ENCODE data around the gene ERP27.
A peak's percentile ranks its signal among the peaks of the same experiment; 100 is the strongest.

Gene ERP27

GRCh38 chr12:14960548-14961465 lies 22.5 kb upstream of the ERP27 start:
- no CpG with 5 or more reads among the region's 13 CpGs for WGBS (ENCODE audit: extremely low coverage, insufficient coverage, insufficient read length)
- Histone ChIP-seq H2AFZ (ENCODE audit: insufficient read depth, low read length, poor library complexity) (no peak overlapping the region), H3K4me3 (ENCODE audit: low read depth, low read length) (no peak overlapping the region), H4K91ac (ENCODE audit: low read depth, low read length) (peak overlapping the region; percentile 72), H3K23ac (ENCODE audit: low read length) (no peak overlapping the region), H3K4me2 (ENCODE audit: low read length) (peak overlapping the region; percentile 45), H3K4me1 (ENCODE audit: control insufficient read depth in 1 of 2, insufficient read depth in 2 of 2, low read length in 2 of 2) (peaks cover 15 to 23% of the 10 kb centered on the region in 2 experiments), H3K36me3 (ENCODE audit: control insufficient read depth in 1 of 2, insufficient read depth in 2 of 2, low read length in 2 of 2) (no peaks in the 10 kb centered on the region), H2BK12ac (ENCODE audit: low read length) (peak overlapping the region; percentile 62), H3K27ac (ENCODE audit: low read depth, low read length) (peak overlapping the region; percentile 89), H3K18ac (ENCODE audit: low read length) (peak overlapping the region; percentile 73), H3K9ac (ENCODE audit: low read length) (no peak overlapping the region), H3K4ac (ENCODE audit: low read depth, low read length) (peak overlapping the region; percentile 42), H2BK5ac (ENCODE audit: low read depth, low read length, poor library complexity) (peak overlapping the region; percentile 80), H3K79me2 (ENCODE audit: control insufficient read depth, insufficient read depth, low read length, poor library complexity) (no peaks in the 10 kb centered on the region), H3K79me1 (ENCODE audit: low read length) (peaks cover 22% of the 10 kb centered on the region), H3K9me3 (ENCODE audit: insufficient read depth, low read depth, low read length) (no peaks in the 10 kb centered on the region), H4K12ac (ENCODE audit: low read depth, low read length) (peak overlapping the region; percentile 48), H3K27me3 (ENCODE audit: insufficient read depth, low read length) (no peaks in the 10 kb centered on the region), H2AK5ac (ENCODE audit: low read length) (no peak overlapping the region), H4K8ac (ENCODE audit: low read depth, low read length) (peak overlapping the region; percentile 71), H3K14ac (ENCODE audit: low read length) (no peak overlapping the region), H2BK120ac (ENCODE audit: insufficient read depth, low read length, poor library complexity) (peak overlapping the region; percentile 85)
- peak; percentile 73 to 78 for DNase-seq

DNA sequence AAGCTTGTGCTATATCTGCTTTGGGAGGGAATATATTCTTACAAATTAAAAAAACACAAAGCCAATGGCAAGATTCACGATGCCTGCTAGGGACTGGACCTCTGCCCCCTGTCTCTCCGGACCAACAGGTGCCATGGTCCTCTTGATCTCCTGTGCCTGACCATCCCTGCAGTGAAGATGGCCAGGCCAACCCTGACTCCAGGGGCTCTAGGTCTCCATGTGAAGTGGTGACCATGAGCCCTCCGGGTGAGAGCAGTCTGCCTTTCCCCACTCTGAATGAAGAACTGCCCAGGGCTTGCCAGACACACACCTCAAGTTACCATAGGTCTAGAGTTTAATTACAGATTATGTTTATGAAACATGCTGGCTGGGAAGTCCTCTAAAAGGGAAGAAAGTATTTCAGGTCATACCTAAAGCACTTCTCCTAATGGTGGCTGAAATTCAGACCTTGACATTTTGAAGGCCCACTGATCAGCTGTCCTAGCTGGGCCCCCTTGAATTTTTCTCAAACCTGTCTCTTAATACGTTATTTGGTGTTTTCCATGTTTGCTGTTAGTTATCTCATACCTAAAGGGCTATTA lies 21.7 kb upstream of the ERP27 start:
- Histone ChIP-seq H4K91ac (ENCODE audit: low read depth, low read length) (peak overlapping the region; percentile 84), H3K23ac (ENCODE audit: low read length) (no peak overlapping the region), H3K36me3 (ENCODE audit: control insufficient read depth in 1 of 2, insufficient read depth in 2 of 2, low read length in 2 of 2) (no peaks in the 10 kb centered on the region), H2BK120ac (ENCODE audit: insufficient read depth, low read length, poor library complexity) (peak overlapping the region; percentile 62), H3K4me1 (ENCODE audit: control insufficient read depth in 1 of 2, insufficient read depth in 2 of 2, low read length in 2 of 2) (peaks cover 15 to 23% of the 10 kb centered on the region in 2 experiments), H3K27ac (ENCODE audit: low read depth, low read length) (no peak overlapping the region), H2AK5ac (ENCODE audit: low read length) (peak overlapping the region; percentile 36), H3K18ac (ENCODE audit: low read length) (peak overlapping the region; percentile 48), H3K79me1 (ENCODE audit: low read length) (peaks cover 22% of the 10 kb centered on the region), H3K14ac (ENCODE audit: low read length) (peak overlapping the region; percentile 60), H3K4me3 (ENCODE audit: low read depth, low read length) (no peak overlapping the region), H2BK12ac (ENCODE audit: low read length) (peak overlapping the region; percentile 81), H4K8ac (ENCODE audit: low read depth, low read length) (no peak overlapping the region), H2AFZ (ENCODE audit: insufficient read depth, low read length, poor library complexity) (no peak overlapping the region), H3K9ac (ENCODE audit: low read length) (no peak overlapping the region), H3K27me3 (ENCODE audit: insufficient read depth, low read length) (no peaks in the 10 kb centered on the region), H2BK5ac (ENCODE audit: low read depth, low read length, poor library complexity) (peak overlapping the region; percentile 54), H3K79me2 (ENCODE audit: control insufficient read depth, insufficient read depth, low read length, poor library complexity) (no peaks in the 10 kb centered on the region), H3K9me3 (ENCODE audit: insufficient read depth, low read depth, low read length) (no peaks in the 10 kb centered on the region), H4K12ac (ENCODE audit: low read depth, low read length) (no peak overlapping the region), H3K4me2 (ENCODE audit: low read length) (no peak overlapping the region), H3K4ac (ENCODE audit: low read depth, low read length) (peak overlapping the region; percentile 13)
- WGBS (ENCODE audit: extremely low coverage, insufficient coverage, insufficient read length), result no CpG with 5 or more reads among the region's 4 CpGs
- DNase-seq, result peak in 1 of 2 donors; percentile 23

GRCh38 chr12:14959463-14959862 lies 21.1 kb upstream of the ERP27 start:
- Histone ChIP-seq H3K14ac (ENCODE audit: low read length) (no peak overlapping the region), H2AFZ (ENCODE audit: insufficient read depth, low read length, poor library complexity) (no peak overlapping the region), H3K79me1 (ENCODE audit: low read length) (peaks cover 22% of the 10 kb centered on the region), H3K4ac (ENCODE audit: low read depth, low read length) (no peak overlapping the region), H4K12ac (ENCODE audit: low read depth, low read length) (no peak overlapping the region), H3K79me2 (ENCODE audit: control insufficient read depth, insufficient read depth, low read length, poor library complexity) (no peaks in the 10 kb centered on the region), H3K4me3 (ENCODE audit: low read depth, low read length) (no peak overlapping the region), H3K4me1 (ENCODE audit: control insufficient read depth in 1 of 2, insufficient read depth in 2 of 2, low read length in 2 of 2) (peaks cover 15 to 23% of the 10 kb centered on the region in 2 experiments), H3K23ac (ENCODE audit: low read length) (no peak overlapping the region), H3K27me3 (ENCODE audit: insufficient read depth, low read length) (no peaks in the 10 kb centered on the region), H4K8ac (ENCODE audit: low read depth, low read length) (no peak overlapping the region), H3K4me2 (ENCODE audit: low read length) (no peak overlapping the region), H3K36me3 (ENCODE audit: control insufficient read depth in 1 of 2, insufficient read depth in 2 of 2, low read length in 2 of 2) (no peaks in the 10 kb centered on the region), H3K9me3 (ENCODE audit: insufficient read depth, low read depth, low read length) (no peaks in the 10 kb centered on the region), H3K18ac (ENCODE audit: low read length) (no peak overlapping the region), H2BK120ac (ENCODE audit: insufficient read depth, low read length, poor library complexity) (no peak overlapping the region), H2BK12ac (ENCODE audit: low read length) (no peak overlapping the region), H4K91ac (ENCODE audit: low read depth, low read length) (no peak overlapping the region), H2AK5ac (ENCODE audit: low read length) (no peak overlapping the region), H2BK5ac (ENCODE audit: low read depth, low read length, poor library complexity) (no peak overlapping the region), H3K9ac (ENCODE audit: low read length) (no peak overlapping the region), H3K27ac (ENCODE audit: low read depth, low read length) (no peak overlapping the region)
- WGBS (ENCODE audit: extremely low coverage, insufficient coverage, insufficient read length), result no CpG with 5 or more reads among the region's 3 CpGs
- DNase-seq, result peak in 1 of 2 donors; percentile 42

- Histone ChIP-seq H3K4ac (ENCODE audit: low read depth, low read length) (no peak overlapping the region), H3K4me1 (ENCODE audit: control insufficient read depth in 1 of 2, insufficient read depth in 2 of 2, low read length in 2 of 2) (peaks cover 15 to 23% of the 10 kb centered on the region in 2 experiments), H4K12ac (ENCODE audit: low read depth, low read length) (no peak overlapping the region), H2AK5ac (ENCODE audit: low read length) (peak overlapping the region; percentile 45), H2BK12ac (ENCODE audit: low read length) (peak overlapping the region; percentile 55), H2BK120ac (ENCODE audit: insufficient read depth, low read length, poor library complexity) (peak overlapping the region; percentile 36), H3K18ac (ENCODE audit: low read length) (no peak overlapping the region), H3K36me3 (ENCODE audit: control insufficient read depth in 1 of 2, insufficient read depth in 2 of 2, low read length in 2 of 2) (no peaks in the 10 kb centered on the region), H3K9ac (ENCODE audit: low read length) (no peak overlapping the region), H4K91ac (ENCODE audit: low read depth, low read length) (peak overlapping the region; percentile 36), H4K8ac (ENCODE audit: low read depth, low read length) (no peak overlapping the region), H3K14ac (ENCODE audit: low read length) (no peak overlapping the region), H3K27ac (ENCODE audit: low read depth, low read length) (no peak overlapping the region), H3K9me3 (ENCODE audit: insufficient read depth, low read depth, low read length) (no peaks in the 10 kb centered on the region), H3K27me3 (ENCODE audit: insufficient read depth, low read length) (no peaks in the 10 kb centered on the region), H3K4me2 (ENCODE audit: low read length) (no peak overlapping the region), H3K4me3 (ENCODE audit: low read depth, low read length) (no peak overlapping the region), H2AFZ (ENCODE audit: insufficient read depth, low read length, poor library complexity) (no peak overlapping the region), H3K23ac (ENCODE audit: low read length) (no peak overlapping the region), H2BK5ac (ENCODE audit: low read depth, low read length, poor library complexity) (peak overlapping the region; percentile 56), H3K79me2 (ENCODE audit: control insufficient read depth, insufficient read depth, low read length, poor library complexity) (no peaks in the 10 kb centered on the region), H3K79me1 (ENCODE audit: low read length) (peaks cover 22% of the 10 kb centered on the region)
- no CpG with 5 or more reads among the region's 10 CpGs for WGBS (ENCODE audit: extremely low coverage, insufficient coverage, insufficient read length)
- no peak for DNase-seq
These were observed 20.7 kb upstream of the ERP27 start for GRCh38 chr12:14959126-14959440.

Measured in trophoblast cell (in vitro differentiated cells and primary cell).